HS-27A (cell line): Measurements from ENCODE around the gene HMOX1.

Source experiments
- DNase-seq: peaks from one replicate; pipeline ENCODE4 v3.0.0-alpha.2; 2012; ENCODE audit warnings: low read depth, missing footprints

Gene HMOX1, protein sequence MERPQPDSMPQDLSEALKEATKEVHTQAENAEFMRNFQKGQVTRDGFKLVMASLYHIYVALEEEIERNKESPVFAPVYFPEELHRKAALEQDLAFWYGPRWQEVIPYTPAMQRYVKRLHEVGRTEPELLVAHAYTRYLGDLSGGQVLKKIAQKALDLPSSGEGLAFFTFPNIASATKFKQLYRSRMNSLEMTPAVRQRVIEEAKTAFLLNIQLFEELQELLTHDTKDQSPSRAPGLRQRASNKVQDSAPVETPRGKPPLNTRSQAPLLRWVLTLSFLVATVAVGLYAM

DNA sequence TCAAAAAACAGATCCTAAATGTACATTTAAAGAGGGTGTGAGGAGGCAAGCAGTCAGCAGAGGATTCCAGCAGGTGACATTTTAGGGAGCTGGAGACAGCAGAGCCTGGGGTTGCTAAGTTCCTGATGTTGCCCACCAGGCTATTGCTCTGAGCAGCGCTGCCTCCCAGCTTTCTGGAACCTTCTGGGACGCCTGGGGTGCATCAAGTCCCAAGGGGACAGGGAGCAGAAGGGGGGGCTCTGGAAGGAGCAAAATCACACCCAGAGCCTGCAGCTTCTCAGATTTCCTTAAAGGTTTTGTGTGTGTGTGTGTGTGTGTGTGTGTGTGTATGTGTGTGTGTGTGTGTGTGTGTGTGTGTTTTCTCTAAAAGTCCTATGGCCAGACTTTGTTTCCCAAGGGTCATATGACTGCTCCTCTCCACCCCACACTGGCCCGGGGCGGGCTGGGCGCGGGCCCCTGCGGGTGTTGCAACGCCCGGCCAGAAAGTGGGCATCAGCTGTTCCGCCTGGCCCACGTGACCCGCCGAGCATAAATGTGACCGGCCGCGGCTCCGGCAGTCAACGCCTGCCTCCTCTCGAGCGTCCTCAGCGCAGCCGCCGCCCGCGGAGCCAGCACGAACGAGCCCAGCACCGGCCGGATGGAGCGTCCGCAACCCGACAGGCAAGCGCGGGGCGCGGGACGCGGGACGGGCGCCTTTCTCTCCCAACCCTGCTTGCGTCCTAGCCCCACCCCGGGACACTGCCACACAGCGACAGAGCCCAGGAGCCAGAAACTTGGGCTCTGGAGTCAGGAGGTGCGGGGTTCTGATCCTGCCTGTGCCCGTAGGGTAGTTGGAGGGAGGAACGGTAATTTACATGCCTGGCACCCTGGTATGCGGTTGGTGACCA, at the start of gene HMOX1:
Gene HMOX1, plus strand, starts transcription at position 560 of the 887 bp plus-strand sequence. Its CDS starts 78 bp downstream, at position 638.
- DNase-seq: no peak

DNA sequence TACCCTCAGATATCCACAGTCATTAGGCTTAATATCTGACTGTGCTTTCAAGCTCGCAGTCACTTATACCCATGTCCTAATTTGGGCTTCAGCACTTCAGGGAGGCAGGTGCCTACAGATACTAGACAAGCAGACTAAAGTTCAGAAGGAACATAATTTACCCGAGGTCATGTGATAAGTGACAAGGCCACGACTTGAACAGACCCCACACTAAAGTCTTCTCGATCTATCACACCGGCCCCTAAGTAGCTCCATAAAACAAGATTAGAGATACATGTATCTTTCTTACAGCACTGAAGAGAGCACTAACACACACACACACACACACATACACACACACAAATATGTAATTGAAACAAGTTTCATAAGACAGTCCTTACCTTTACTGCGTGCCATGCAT, 48.6 kb upstream of the HMOX1 start:
- no peak for DNase-seq

DNA sequence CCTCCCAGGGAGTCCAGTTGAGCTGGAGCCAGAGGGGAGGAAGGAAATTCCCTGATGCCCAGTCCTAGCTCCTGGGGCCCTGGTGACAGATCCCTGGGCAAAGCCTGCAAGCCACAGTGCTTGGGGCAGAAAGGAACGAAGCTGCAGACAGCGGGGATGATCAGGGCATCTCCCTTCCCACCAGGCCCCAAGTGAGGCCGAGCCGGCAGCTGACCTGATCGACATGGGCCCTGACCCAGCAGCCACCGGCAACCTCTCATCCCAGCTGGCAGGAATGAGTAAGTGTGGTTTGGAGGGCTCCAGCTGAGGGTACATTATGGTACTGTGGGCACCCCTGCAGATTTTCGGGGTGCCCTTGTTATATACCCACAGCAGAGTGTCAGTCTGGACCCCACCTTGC, 47.7 kb upstream of the HMOX1 start:
- no peak for DNase-seq

DNA sequence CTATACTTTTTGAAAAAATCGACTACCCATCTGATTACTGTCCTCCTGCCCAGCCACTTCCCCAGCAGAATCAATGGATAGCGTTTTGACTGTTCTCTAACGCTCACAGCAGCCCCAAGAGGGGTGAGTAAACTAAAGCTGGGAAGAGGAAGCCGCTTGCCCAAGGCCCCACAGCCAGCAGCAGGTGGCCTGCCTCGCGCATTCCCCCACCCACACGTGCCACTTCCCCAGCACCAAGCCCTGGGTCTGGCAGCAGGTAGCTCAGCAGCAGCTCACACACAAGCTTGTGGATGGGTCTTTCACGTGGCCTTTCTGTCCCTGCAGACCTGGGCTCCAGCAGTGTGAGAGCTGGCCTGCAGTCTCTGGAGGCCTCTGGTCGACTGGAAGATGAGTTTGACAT, 46.9 kb upstream of the HMOX1 start:
- DNase-seq: no peak

DNA sequence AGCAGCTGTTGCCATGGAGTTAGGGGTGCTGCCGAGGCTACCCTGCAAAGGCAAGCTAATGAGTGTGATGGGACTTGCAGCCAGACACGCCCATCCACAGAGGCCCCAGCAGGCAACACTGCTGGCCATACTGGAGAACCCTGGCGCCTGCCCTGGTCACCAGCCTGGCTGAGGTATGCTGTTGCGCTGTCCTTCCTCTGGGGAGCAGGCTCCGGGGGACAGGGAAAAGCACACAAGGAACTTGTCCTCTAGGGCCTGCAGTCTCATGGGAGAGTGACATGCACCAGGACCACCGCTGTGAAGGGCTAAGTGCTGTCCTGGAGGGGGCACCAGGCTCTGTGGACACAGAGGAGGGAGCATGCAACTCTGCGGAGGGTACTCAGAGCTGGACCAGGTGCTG, 45.4 kb upstream of the HMOX1 start:
- no peak for DNase-seq

DNA sequence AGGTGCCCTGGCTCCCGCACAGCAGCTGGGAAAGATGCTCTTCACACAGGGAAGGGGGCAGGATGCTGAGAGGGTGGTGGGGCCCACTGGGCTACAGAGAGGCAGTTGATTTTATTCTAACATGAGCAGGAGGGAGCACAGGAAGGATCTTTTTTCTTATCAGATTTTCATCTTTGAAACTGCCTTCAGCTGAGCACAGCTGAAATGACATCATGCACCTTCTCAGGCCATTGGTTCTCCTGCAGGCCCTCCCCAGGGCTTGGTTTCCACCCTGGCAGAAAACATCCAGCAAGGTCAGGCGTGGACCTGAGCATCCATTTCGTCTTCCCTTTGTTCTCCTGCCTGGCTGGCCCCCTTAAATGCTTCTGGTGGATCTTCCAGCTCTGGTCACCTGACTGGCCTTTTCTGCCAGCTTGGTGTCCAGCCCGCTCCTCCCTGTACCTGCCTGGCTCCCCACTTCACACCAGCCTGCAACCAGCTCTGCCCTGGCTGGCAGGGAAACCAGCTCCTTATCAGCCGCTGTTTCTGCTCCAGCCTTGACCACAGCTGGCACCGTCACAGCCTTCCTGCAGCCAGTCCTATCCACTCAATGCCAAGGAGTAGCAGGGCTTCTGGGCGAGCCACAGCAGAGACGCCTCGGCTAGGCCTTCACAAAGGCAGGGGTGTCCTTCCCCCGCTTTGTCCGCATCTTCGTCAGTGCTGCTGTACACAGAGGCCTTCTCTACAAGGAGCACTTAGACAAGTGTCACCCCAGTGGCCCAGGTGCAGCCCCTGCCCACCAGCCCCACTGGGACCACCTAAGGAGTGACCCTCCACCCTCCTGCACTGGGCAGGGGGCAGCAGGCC, 44.7 kb upstream of the HMOX1 start:
- DNase-seq: no peak

DNA sequence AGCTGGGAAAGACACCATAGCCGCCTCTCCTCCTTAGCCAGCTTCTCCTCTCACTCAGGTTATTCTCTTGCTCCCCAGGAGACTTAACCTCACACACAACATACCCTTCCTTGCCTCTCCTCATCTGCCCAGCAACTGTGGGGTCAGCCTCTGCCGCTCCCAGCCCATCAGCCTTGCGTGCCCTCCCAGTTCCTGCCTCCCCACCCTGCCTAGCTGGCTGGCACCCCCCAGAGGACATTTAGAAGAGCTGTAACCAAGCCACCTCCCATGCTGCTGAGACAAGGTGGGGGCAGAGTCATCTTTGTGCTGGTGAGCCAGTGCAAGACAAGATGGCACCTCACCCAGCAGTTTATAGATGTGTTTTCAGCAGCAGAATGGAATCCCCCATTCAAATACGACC, 43.0 kb upstream of the HMOX1 start:
- no peak for DNase-seq

DNA sequence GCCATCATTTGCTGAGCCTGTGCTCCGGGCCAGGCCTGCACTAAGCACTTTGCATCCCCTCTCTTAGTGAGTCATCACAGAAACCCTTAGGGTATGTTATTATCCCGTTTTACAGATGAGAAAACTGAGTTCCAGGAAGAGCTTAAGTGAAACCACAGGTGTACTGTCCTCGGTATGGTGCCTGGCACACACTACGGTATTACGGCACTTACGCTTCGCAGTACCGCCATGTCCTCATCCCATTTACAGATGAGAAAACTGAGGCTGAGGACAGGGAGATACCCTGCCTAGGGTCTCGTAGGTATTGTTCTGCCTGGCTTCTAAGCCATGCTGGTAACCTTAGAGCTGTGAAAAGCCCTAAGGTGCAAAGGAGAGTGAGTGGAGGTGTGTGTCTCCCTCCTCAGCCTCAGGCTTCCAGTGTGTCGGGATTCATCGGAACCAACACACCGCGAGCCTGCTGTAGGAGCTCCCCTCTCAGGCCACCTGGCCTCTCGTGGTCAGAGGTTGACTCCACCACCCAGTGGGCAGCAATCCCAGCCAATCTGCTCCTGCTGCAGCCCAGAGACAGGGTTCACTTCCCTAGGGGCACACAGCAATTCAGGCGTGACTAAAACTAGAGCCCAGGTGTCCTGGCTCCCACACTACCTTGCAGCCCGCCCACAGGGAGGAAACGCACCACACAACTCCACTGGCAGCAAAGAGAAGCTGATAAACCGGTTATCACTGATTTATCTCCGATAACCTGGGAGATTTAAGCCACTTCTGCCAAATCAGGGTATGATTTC, 39.6 kb upstream of the HMOX1 start:
- DNase-seq: no peak

- no peak for DNase-seq
Measured at GRCh38 chr22:35342390-35342789, 38.5 kb upstream of the HMOX1 start.

GRCh38 chr22:35343664-35344550, 37.0 kb upstream of the HMOX1 start:
- no peak for DNase-seq

GRCh38 chr22:35344956-35345690, 35.8 kb upstream of the HMOX1 start:
- no peak for DNase-seq

GRCh38 chr22:35345808-35346505, 34.9 kb upstream of the HMOX1 start:
- DNase-seq: no peak

GRCh38 chr22:35346596-35347220, 34.2 kb upstream of the HMOX1 start:
- no peak for DNase-seq

GRCh38 chr22:35347462-35347861, 33.4 kb upstream of the HMOX1 start:
- DNase-seq: no peak

GRCh38 chr22:35348026-35348590, 32.8 kb upstream of the HMOX1 start:
- DNase-seq: no peak

GRCh38 chr22:35348703-35349102, 32.2 kb upstream of the HMOX1 start:
- no peak for DNase-seq

DNA sequence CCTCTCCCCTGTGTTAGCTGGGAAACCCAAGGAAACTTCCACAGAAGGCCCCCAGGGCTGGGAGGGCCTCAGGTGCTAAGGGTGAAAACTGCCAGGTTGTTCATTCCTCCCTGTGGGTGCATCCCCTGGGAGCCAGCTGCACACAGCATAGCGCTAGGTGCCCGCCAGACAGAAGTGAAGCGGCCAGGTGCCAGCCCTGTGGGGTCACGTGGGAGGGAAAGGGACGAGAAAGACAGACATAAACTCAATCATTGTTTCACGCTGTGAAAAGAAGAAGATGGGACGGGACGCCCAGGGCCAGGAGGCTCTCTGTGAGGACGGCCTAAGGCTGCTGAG, 31.6 kb upstream of the HMOX1 start:
- DNase-seq: no peak

GRCh38 chr22:35349704-35350538, 31.0 kb upstream of the HMOX1 start:
- no peak for DNase-seq
